HuH-7 (cell line): ENCODE results near the gene PEF1.
A peak's percentile ranks its signal among the peaks of the same experiment; 100 is the strongest.

Experiments used
- DNase-seq: peaks from one replicate; pipeline ENCODE4 v3.0.0; 2011; ENCODE audit warnings: low spot score

PEF1 gene

DNA sequence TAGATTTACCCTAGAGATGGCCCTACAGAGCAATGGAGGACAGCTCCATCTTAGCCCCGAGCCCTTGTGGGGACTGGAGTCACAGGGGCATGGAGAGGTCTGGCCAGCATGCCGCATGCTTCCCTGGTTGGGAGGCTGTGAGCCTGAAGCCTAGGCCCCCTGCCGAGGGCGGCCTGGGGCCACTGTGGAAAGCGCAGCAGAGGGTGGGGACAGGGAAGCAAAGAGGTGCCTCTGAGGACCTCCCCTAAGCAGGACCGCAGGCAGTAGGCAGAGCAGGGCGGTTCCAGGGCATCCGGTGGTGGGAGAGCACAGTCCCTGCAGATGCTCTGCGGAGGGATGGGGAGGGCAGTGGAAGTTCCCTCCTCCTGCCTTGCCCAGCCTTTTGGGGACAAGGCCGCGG is 26.5 kb upstream of the PEF1 start:
- DNase-seq, result no peak

DNA sequence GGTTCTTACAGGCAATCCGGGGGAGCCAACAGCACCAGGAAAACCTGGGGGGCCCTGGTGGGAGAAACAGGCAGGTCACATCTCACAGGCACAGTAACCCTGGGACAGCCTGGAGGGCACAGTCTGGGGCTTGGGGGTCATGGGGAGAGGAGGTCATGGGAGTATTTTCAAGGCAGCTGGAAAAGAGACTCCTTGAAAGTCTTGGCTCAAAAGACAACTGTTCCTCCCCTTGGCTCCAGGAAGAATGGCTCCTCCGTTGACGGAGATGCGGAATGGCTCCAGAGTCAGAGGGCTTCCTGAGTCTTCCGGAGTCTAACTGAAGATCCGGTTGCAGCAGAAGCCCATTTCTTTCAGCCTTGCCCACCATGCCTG is 25.9 kb upstream of the PEF1 start:
- DNase-seq, result no peak

DNA sequence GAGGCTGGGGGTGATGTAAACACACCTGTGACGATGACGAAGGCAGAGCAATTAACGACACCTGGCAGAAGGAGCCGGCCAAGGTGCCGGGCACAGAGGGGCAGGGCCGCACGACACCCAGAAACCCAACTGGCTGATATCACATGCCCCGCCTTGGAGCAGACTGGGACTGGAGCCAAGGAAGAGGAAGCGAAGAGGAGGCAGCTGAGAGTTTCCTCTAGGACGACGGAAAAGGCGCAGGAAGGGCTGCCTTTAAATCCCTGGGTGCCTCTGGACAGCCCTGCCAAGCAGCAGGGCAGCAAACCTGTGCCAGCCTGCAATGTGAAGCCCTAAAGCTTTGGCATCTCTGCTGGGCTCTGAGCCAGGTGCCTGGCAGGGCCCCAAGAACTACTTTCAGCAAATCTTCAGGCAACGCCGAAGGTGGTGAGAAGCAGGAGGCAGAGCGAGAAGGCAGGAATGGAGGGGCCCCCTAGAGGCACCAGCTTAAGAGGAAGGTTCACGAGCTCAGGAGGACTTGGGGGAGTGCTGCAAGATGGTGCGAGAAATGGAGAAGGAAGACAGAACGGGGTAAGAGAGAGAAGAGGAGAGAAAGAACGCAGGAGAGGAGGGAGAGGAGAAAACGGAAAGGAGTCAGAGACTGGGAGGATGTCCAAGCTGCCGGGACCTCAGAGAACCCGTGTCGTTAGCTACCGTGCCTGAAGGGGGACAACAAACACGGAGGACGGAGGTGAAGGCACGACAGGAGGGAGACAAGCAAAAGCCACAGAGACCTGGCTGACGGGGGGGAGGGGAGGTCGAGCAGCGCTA is 25.3 kb upstream of the PEF1 start:
- DNase-seq, result no peak

DNA sequence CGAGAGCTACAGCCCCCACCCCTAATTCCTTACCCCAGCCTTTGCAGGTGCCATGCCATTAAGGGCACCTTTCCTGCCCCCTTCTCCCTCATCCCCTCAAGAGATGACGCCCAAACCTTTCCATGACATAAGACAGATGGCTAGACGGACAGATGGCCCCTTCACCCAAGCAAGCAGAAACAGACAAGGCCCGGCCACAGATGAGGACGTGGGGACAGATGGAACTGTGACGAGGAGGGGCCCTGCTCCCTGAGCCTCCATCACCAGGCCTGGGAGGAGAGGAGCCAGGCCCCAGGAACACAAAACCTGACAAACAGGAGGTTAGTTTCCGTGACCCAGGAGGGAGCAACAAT is 24.7 kb upstream of the PEF1 start:
- DNase-seq, result no peak

DNA sequence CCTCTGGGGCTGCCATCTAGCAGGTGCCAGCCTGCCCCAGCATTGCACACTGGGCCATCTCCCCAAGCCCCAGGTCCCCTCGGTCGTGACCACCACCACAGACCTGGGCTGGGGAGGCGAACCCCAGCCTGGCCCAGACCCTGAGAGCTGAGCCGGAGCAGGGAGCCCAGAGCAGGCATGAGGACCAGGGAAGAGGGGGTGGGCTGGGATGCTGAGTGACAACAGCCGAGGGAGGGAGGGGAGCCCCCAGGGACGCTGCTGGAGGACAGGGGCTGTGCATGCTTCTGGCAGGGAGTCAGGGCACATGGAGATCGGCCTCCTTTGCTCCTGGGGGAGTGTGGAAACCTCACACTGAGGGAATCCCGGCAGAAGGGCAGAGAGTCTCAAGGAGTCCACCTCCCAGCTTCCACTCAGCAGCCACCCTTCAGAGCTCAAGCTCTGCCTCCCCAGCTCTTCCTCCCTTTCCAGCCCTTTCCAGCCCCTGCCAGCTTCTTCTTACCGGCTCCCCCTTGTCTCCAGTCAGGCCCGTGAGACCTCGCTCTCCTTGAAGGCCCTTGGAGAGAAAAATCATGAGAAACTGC is 23.7 kb upstream of the PEF1 start:
- DNase-seq, result no peak

DNA sequence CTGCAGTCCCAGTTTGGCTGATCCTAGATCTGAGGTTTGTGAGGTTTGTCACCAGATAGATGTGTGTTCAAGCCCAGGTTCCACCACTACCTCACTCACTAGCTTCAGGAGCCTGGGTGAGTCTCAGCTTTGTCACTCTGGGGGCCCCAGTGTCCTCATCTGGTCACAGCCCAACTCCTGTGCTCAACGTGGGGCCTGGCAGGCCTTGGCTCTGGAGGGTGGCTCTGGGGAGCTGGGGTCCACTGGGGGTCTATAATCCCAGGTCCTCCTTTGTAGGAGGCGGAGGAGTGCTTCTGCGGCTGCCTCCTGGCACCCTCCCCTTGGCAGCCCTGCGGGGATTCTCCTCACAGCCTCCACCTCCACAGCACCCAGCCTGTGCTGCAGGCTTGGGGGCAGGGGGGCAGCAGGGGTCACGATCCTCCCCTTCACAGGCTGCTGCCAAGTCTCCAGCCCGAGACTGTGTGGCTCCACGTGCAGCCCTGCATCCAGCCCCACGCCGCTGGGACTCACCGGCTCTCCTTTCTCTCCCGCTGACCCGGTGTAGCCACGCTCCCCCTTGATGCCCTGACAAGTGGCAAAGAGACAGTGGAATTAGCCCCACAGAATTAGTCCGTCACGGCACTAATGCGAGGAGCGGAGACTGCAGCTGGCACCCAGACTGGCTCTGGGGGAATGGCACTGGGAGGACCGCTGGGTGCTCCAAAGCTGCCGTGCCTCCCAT is 22.5 kb upstream of the PEF1 start:
- no peak for DNase-seq

DNA sequence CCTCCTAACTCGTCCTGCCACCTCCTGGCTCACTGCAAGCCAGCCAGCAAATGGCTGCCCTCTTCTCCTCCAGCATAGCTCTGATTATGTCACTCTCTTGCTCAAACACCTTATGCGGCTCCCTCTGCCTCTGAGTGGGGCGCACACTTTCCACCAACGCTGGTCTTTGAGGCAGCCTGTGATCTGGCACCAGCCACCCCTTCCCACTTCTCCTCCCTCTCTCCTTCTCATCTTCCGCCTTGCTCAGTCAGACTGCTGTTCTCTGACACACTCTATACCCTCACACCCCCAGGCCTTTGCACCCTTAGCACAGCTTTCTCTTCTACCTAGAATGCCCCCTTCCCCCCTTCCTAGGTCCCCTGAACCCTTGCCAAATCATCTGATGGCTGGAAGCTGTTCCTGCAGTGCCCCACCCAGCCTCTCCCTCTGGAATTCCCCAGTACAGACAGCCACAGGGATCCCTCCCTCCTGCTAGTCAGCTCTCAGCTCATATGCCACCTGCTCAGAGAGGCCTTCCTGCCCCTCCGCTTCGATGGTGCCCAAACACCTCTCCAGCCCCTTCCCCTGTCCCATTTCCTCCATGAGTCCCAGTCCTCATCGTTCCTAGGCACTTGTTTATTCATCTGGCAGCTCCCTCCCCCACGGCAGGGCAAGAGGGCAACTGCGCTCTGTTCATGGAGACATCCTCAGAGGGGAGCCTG is 21.7 kb upstream of the PEF1 start:
- DNase-seq, result no peak

DNA sequence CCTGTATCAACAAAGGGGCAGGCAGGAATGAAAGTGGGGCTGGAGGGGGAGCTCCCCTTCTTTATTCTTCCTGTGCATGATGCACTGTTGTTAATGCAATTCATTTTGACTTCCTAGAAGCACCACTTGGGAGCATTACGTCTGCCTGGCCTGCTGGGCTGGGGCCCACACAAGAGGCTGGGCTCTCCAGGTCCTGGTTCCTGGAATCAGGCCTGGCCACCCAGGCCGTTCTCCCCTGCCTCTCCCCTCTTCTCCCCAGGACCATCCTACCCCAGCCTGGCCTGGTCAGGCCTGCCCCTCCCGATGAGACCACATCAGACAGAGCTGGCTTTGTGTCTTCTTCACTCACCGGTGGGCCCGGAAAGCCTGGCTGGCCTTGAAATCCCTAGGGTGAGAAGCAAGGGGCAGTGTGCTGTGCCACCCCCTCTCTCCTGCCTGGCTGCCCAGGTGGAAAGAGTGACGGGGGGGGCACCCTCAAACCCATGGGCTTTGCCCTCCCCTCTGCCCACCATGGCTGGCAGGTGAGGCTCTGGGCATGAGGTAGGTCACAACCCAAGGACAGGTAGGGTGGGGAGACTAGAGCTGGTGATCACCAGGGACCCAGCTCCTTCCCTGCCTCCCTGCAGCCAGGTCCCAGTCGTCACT is 20.7 kb upstream of the PEF1 start:
- no peak for DNase-seq

DNA sequence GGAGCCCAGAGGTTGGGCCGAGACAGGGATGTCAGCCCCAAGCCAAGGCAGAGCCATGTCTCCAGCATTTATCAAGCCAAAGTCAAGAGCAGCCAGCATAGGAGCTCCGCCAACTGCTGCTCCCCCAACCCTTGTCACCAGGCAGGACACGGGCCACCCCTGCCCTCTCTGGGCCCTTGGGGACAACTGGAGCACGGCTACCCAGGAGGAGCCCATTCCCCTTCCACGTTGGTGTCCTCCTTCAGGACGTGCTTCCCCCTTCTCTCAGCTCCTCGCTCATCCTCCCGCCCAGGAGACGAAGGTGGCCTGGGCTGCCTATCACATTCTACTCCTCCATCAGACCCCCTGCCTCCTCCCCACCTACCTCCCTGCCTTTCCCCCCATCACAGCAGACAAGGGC is 19.9 kb upstream of the PEF1 start:
- no peak for DNase-seq

DNA sequence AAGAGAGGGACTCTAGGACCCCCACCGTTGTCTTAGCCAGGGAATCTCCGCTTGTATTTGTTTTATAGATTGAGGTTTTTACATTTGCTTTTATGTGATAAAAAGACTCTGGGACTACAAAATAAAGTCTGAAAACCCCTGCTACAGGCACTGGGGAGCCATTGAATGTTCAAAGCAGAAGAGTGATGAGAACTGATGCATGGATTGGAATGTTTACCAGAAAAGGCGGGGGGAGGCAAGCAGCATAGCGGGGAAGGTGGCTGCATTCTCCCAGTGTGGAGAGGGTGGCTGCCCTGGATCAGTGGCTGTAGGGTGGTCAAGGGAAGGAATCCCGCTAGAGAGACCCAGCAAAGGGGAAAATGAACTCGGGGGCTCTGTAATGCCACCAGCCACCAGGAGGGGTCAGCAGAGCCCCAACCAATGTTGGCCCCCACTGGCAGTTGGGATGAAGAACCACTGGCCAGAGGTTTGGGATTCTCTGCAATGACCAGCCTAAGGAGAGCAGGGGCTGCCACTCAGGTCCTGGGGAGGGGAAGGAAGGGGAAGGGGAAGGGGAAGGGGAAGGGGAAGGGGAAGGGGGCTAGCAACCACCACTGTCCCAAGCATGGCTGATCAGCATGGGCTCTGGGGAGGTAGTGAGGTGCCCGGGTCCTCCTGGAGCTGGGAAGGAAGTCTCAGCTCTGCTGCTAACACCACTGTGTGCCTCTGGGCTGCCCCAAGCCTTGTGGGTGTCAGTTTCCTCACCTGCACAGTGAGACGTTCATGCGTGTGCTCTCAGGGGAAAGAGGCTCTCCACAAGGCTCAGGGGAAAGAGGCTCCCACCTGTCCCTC is 19.2 kb upstream of the PEF1 start:
- DNase-seq, result peak; percentile 90

DNA sequence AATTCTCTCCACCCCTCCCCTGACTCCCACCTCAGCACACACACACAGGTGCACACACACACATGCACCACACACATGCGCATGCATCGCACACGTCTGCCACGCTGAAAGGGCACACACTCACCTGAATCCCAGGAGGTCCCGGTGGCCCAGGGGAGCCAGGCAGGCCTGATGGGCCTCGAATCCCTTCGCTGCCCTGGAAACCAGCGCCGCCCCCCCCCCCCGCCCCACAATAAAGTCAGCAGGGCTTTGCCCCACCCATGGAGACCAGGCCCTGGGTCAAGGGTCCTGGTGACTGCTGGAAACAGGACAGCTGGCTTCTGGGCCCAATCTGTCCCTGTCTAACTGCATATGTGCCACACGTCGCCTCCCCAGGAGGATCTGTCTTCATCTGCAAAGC is 17.8 kb upstream of the PEF1 start:
- no peak for DNase-seq

DNA sequence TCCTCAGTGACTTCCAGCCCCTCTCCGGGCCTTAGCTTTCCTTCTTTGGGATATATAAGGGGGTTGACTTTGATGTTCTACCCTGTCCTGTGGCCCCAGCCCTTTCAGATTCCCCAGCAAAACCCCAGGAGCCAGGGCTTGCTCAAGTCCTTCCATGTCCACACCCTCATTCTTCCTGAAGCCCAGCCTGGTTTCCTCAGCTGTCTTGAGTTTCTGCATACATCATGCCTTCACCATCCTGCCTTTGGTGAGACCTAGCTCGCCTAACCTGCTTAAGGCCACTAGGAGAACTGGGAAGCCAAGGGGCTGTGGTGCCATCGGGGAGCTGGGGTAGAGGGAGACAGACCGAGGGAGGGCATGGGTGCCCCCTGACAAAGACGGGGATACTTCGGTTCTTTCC is 17.2 kb upstream of the PEF1 start:
- DNase-seq, result no peak

DNA sequence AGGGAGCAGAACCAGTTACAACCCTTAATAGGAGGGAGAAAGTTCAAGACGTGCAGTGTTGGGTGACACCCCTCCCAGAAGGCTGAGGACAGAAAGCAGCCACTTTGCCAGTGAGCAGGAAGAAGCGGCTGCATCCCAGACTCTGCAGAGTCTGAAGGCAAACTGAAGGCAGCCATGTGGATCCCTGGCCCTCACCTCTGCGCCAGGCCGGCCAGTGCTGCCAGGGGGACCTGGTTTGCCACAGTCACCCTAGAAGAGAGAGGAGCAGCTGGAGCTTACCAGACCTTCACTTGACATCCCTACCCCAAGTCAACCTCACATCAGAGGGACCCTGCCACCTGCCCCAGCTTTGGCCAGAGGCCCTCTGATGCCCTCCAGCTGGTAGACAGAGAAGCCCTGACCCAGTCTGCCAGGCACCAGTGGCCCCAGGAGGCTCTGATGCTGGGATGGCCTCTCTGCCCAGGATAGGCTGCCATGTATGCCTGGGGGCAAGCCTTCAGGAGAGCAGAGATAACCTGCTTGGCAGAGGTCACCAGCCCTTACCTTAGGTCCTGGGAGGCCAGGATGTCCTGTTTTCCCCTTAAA is 16.3 kb upstream of the PEF1 start:
- no peak for DNase-seq

DNA sequence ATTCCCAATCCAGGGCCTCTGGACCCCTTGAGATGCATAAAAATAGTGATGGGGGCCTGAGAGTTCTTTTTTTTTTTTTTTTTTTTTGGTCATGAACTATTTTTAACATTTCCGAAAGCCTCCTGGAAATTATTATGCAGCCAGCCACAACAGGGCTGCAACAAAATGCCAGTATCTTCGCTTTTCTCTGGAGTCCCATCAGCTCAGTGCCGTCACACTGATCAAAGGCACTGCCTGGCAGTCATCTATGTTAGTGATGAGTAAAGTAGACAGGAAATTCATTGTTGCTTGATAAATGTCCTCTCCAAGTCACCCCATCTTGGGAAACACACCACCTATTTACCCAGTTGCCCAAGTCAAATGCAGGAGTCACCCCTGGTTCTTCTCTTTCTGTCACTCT is 15.2 kb upstream of the PEF1 start:
- DNase-seq, result no peak

DNA sequence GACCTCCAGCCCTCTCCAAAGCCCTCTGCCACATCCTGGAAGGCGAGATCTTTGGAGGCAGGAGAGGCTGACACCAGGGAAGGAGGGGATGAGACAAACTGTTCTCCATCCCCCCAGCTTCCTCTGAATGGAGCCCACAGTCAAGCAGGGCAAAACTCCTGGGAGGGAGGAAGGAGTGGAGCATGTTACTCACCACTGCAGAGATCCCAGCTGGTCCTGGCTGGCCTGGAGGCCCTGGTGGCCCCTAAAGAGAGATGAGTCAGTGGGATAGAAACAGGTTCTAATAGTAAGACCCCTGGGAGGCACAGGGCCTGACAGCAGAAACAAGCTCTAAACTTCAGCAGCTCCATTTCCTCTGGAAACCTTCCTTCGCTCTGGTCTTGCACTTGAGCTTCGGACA is 14.0 kb upstream of the PEF1 start:
- no peak for DNase-seq

DNA sequence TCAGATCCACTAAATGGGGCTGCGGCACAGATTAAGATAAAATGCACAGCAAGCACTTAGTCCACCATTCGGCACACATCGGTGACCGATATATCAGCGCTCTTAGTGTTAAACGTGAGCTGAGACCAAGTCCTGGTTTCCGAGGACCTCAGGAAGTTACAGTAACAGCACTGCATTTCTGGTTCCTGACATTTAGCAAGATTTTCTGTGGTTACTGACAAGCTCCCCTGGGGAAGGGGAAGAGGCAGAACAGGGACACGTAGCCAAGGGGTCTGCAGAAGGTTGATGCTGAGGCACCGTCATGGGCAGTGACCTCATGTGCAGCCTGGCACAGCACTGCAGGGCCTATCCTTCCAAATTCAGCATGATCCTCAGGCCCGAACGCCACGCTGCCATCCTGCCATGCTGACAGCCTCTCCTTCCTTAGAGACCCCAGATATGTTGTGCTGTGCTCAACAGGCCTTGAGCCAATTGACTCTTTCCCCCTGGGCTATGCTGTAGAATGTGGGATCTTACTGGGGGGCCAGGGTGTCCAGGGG is 13.4 kb upstream of the PEF1 start:
- DNase-seq, result no peak

DNA sequence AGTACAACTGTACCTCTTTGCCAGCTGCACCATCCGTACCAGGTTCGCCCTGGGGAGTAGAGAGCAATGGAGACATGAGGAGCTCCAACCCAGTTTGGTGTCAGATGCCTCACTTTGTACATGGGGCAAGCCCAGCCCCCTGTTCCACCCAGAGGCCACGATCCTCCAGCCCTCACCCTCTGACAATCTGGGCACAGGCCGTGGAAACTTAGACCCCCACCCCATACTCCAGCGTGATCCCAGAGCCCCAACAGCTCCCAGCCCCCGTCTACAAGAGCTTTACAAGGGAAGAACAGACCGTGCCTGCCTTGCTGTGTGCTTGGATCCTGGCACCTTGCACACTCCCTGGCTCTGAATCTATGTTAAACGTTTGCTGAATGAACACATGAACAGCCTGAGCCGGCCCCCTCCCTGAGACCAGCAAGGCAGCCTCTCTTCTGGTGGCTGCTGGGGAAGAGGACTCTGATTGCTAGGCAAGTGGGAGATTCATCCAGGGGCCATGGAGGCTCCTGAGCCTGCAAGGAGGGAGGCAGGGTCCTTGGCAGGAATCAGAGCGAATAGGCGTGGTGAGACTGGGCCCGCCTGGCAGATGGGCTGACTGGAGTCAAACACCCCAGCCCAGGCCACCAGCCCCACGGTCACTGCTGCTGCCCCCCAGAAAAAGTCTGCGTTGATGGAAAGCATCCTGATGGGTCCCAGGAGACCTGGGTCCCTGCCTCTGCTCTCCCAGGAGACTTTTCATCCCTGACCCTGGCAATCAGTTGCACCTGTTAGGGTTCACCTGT is 12.5 kb upstream of the PEF1 start:
- no peak for DNase-seq

DNA sequence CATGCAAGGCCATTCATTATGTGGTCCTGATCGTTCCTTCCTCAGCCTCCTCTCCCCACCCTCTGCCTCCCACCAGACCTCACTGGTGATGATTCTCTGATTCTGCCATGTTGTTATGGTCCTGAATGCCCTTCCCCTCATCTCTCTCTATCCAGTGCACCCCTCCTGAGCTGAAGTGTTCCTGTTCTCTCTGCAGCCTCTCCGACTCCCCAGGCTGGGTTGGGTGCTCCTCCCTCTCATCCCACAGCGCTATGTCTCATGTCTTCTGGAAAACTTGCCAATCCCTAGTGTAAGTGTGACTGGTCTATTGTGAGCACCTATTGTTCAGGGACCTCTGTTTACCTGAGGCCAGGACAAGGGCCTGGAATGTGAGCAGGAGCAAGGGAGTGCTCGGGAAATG is 11.1 kb upstream of the PEF1 start:
- no peak for DNase-seq

DNA sequence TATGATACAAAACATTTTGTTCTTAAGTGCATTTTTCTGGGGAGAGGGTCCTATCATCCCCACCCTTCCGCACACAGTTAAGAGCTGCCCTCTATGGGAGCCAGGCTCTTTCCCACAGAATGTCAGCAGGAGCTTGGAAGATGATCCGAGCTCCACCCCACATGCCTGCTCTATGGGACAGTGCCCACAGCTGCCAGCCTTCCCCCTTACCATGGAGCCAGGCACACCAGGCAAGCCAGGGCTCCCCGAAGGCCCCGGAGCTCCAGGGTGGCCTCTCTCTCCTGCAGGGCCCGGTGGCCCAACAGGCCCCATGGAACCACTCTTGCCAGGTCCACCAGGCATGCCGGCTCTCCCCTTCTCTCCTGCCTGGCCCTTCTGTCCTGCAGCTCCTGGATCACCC is 10.4 kb upstream of the PEF1 start:
- no peak for DNase-seq

DNA sequence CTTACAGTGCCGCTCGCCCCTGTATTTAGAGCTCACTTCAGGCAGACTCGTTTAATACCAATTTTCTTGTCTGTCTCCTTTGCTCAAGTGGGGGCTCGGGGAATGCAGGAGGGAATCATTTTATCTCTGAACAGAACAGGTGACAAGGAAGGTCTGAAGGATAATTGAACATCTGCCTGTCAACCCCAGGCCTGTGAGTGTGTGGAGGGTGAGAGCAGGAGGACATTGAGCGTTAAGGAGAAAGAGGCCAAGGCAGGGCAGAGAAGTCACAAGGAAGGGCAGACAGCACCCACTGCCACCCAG is 9.7 kb upstream of the PEF1 start:
- DNase-seq, result no peak
